Mesothelial cell of epicardium (in vitro differentiated cells): Measurements from ENCODE around the gene TBX19. TPM values are rescaled to one million over a fixed set of nuclear protein-coding genes. Genes with fewer than 3 reads are reported as not detected.
A peak's percentile ranks its signal among the peaks of the same experiment; 100 is the strongest.

Source experiments
- DNase-seq, 2 experiments: peaks; one replicate each; pipeline ENCODE4 v3.0.0; 2021; ENCODE audit warnings: low spot score in 2 of 2; ENCODE audit not compliant: unreplicated experiment in 2 of 2
- H3K27ac Mint-ChIP-seq: 2 replicates; pipeline ENCODE4 v1.8.0; 2021; ENCODE audit warnings: mixed read lengths
- H3K27me3 Mint-ChIP-seq: 2 replicates; pipeline ENCODE4 v1.8.0; 2021; ENCODE audit warnings: low read depth, mixed read lengths
- H3K36me3 Mint-ChIP-seq: 2 replicates; pipeline ENCODE4 v1.8.0; 2021; ENCODE audit warnings: mixed read lengths
- H3K4me1 Mint-ChIP-seq: 2 replicates; pipeline ENCODE4 v1.8.0; 2021; ENCODE audit warnings: mixed read lengths
- H3K4me3 Mint-ChIP-seq: 2 replicates; pipeline ENCODE4 v1.8.0; 2021; ENCODE audit warnings: mild to moderate bottlenecking, moderate library complexity, mixed read lengths
- H3K9me3 Mint-ChIP-seq: 2 replicates; pipeline ENCODE4 v1.8.0; 2021; ENCODE audit warnings: mixed read lengths
- total RNA-seq: library from RNA; stranded (reverse); gene quantifications from 3 replicates; pipeline ENCODE4 v1.2.1, GENCODE V29; 2021
- TF ChIP-seq, protein P1 (sequence below): fragments of 200-600 bp; sonication (generic); IDR thresholded peaks from one replicate; pipeline ENCODE4 v1.5.0; 2021; ENCODE audit warnings: antibody characterized with exemption; ENCODE audit not compliant: unreplicated experiment

TBX19 gene
- total RNA-seq, 1 donor from 2014 or later, result 2.4 TPM

DNA sequence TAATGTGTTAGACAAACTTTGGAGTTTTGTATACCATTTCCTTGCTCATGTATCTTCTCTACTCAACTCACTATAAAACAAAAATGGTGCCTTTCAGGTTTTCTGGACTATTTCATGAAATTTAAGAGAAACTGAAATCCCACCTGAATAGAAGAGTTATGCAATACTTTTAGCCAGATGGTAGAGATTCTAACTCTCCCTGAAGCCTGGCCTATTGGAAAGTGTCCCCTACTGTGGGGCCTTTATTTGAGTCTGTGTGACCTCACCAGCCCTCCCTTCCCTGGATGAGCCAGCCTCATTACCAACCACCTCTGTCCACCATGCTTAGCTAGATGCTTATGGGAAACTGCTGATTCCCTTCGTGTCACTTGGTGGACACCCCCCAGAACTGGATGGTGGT, 35.5 kb downstream of the TBX19 start:
- H3K9me3 Mint-ChIP-seq, result no peaks in the 10 kb centered on the region
- peaks cover 7% of the 10 kb centered on the region for H3K36me3 Mint-ChIP-seq
- TF ChIP-seq, protein P1, sequence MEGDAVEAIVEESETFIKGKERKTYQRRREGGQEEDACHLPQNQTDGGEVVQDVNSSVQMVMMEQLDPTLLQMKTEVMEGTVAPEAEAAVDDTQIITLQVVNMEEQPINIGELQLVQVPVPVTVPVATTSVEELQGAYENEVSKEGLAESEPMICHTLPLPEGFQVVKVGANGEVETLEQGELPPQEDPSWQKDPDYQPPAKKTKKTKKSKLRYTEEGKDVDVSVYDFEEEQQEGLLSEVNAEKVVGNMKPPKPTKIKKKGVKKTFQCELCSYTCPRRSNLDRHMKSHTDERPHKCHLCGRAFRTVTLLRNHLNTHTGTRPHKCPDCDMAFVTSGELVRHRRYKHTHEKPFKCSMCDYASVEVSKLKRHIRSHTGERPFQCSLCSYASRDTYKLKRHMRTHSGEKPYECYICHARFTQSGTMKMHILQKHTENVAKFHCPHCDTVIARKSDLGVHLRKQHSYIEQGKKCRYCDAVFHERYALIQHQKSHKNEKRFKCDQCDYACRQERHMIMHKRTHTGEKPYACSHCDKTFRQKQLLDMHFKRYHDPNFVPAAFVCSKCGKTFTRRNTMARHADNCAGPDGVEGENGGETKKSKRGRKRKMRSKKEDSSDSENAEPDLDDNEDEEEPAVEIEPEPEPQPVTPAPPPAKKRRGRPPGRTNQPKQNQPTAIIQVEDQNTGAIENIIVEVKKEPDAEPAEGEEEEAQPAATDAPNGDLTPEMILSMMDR, result no peak
- H3K27me3 Mint-ChIP-seq, result no peaks in the 10 kb centered on the region
- no peak for DNase-seq
- H3K4me1 Mint-ChIP-seq, result peaks cover 4% of the 10 kb centered on the region
- H3K4me3 Mint-ChIP-seq, result no peak overlapping the region
- H3K27ac Mint-ChIP-seq, result no peak overlapping the region

GRCh38 chr1:168317309-168317708, 36.6 kb downstream of the TBX19 start:
- Mint-ChIP-seq H3K27me3 (no peaks in the 10 kb centered on the region), H3K4me3 (no peak overlapping the region), H3K36me3 (peaks cover 7% of the 10 kb centered on the region), H3K27ac (no peak overlapping the region), H3K4me1 (peaks cover 4% of the 10 kb centered on the region), H3K9me3 (no peaks in the 10 kb centered on the region)
- TF ChIP-seq, protein P1, result no peak
- DNase-seq, result no peak

- no peak for DNase-seq
- peaks cover 1% of the 10 kb centered on the region for H3K36me3 Mint-ChIP-seq
- peaks cover 4% of the 10 kb centered on the region for H3K4me1 Mint-ChIP-seq
- TF ChIP-seq, protein P1, result no peak
- H3K4me3 Mint-ChIP-seq, result no peak overlapping the region
- H3K27ac Mint-ChIP-seq, result no peak overlapping the region
- peaks cover 9% of the 10 kb centered on the region for H3K9me3 Mint-ChIP-seq
- H3K27me3 Mint-ChIP-seq, result no peaks in the 10 kb centered on the region
Measured at GRCh38 chr1:168319691-168320090, 39.0 kb downstream of the TBX19 start.

- no peak for DNase-seq
- Mint-ChIP-seq H3K27ac (no peak overlapping the region), H3K9me3 (peaks cover 11% of the 10 kb centered on the region), H3K4me1 (peaks cover 4% of the 10 kb centered on the region), H3K36me3 (peaks cover 4% of the 10 kb centered on the region), H3K4me3 (no peak overlapping the region), H3K27me3 (no peaks in the 10 kb centered on the region)
- TF ChIP-seq, protein P1, result no peak
Measured at GRCh38 chr1:168320149-168320548, 39.5 kb downstream of the TBX19 start.

- peaks cover 11% of the 10 kb centered on the region for H3K9me3 Mint-ChIP-seq
- H3K36me3 Mint-ChIP-seq, result peaks cover 4% of the 10 kb centered on the region
- DNase-seq, result no peak
- no peaks in the 10 kb centered on the region for H3K27me3 Mint-ChIP-seq
- peak overlapping the region; percentile 30 for H3K27ac Mint-ChIP-seq
- TF ChIP-seq, protein P1, result no peak
- peaks cover 4% of the 10 kb centered on the region for H3K4me1 Mint-ChIP-seq
- no peak overlapping the region for H3K4me3 Mint-ChIP-seq
Measured at GRCh38 chr1:168320800-168321450, 40.2 kb downstream of the TBX19 start.
